Panc1 (cell line): ENCODE measurements around the gene CCBE1. TPM values are rescaled to one million over a fixed set of nuclear protein-coding genes. Genes with fewer than 3 reads are reported as not detected.

ENCODE experiments used
- ATAC-seq: fragments of 200-7000 bp; cut with Tn5 transposase; 2 replicates; pipeline ENCODE4 v1.9.1; 2020; ENCODE audit warnings: mild to moderate bottlenecking, moderate library complexity
- BruUV-seq: library from RNA; stranded (reverse); fragments of 400-500 nt; replicated peaks from 2 replicates; lab custom pipeline; 2021; lab: Mats Ljungman, UMichigan
- CTCF ChIA-PET: fragments of 300-600 bp; sonication (Branson Sonifier 250); formaldehyde crosslinking; loops from one replicate; lab custom pipeline; 2022; ENCODE audit warnings: antibody characterized with exemption; lab: Charles Lee
- POLR2A ChIA-PET: fragments of 300-600 bp; sonication (Branson Sonifier 250); formaldehyde crosslinking; loops from one replicate; lab custom pipeline; 2022; ENCODE audit warnings: antibody characterized with exemption; lab: Charles Lee
- DNase-seq: peaks from one replicate; pipeline ENCODE4 v3.0.0-alpha.2; 2010; ENCODE audit warnings: low read depth, low spot score
- H3K27ac ChIP-seq: 2 replicates; pipeline ENCODE4 v1.5.1; 2011; ENCODE audit warnings: mild to moderate bottlenecking, low read length, inconsistent platforms
- H3K27me3 ChIP-seq: fragments of 200-500 bp; sonication (Bioruptor generic); 2 replicates; pipeline ENCODE4 v1.6.0; 2014; ENCODE audit warnings: low read length, inconsistent platforms; ENCODE audit not compliant: control insufficient read depth, insufficient read depth
- H3K36me3 ChIP-seq: fragments of 200-500 bp; sonication (Bioruptor generic); 2 replicates; pipeline ENCODE4 v1.5.1; 2014; ENCODE audit warnings: inconsistent platforms, mild to moderate bottlenecking, low read length, moderate library complexity; ENCODE audit not compliant: control insufficient read depth, insufficient read depth
- H3K4me1 ChIP-seq: 2 replicates; pipeline ENCODE4 v1.5.1; 2011; ENCODE audit warnings: inconsistent platforms, mild to moderate bottlenecking, low read length, moderate library complexity; ENCODE audit not compliant: control insufficient read depth, insufficient read depth
- H3K4me3 ChIP-seq, 2 experiments: 2 replicates each; pipeline ENCODE4 v1.5.1; 2011 to 2012; ENCODE audit warnings: low read depth in 2 of 2, low read length in 2 of 2, mild to moderate bottlenecking in 2 of 2, inconsistent platforms in 1 of 2, moderate library complexity in 1 of 2
- H3K9me3 ChIP-seq: fragments of 200-500 bp; sonication (Bioruptor generic); 2 replicates; pipeline ENCODE4 v1.5.1; 2014; ENCODE audit warnings: low read depth, mild to moderate bottlenecking, inconsistent platforms, low read length, moderate library complexity; ENCODE audit not compliant: control insufficient read depth, insufficient read depth
- CTCF ChIP-seq: fragments of 450-650 bp; IDR thresholded peaks from 2 replicates; pipeline ENCODE4 v1.5.1; 2017; ENCODE audit warnings: mild to moderate bottlenecking
- POLR2AphosphoS5 ChIP-seq: IDR thresholded peaks from 2 replicates; pipeline ENCODE4 v1.6.1; 2012; ENCODE audit warnings: mild to moderate bottlenecking, low read depth, low read length, moderate library complexity
- REST ChIP-seq, 2 experiments: IDR thresholded peaks; 2 replicates each; pipeline ENCODE4 v1.6.1; 2011 to 2012; ENCODE audit warnings: low read depth in 2 of 2, control low read depth in 1 of 2, low read length in 1 of 2, mild to moderate bottlenecking in 1 of 2, moderate library complexity in 1 of 2; ENCODE audit not compliant: insufficient read depth in 1 of 2
- SIN3A ChIP-seq: IDR thresholded peaks from 2 replicates; pipeline ENCODE4 v1.6.1; 2012; ENCODE audit warnings: low read depth, mild to moderate bottlenecking, low read length, moderate library complexity, borderline replicate concordance; ENCODE audit not compliant: insufficient read depth
- TCF7L2 ChIP-seq: IDR thresholded peaks from 2 replicates; pipeline ENCODE4 v1.6.1; 2011; ENCODE audit warnings: mild to moderate bottlenecking, low read depth, low read length, inconsistent platforms
- in situ Hi-C: cut with HindIII; loops from 2 replicates; pipeline ENCODE4 v1.10.0; 2016; ENCODE audit warnings: low sequenced_read_pairs, low pct_unique_long_range_greater_than_20kb
- intact Hi-C: fragments of 100-400 bp; cut with micrococcal nuclease; formaldehyde crosslinking; loops from one replicate; pipeline ENCODE4 v1.10.0; 2022; ENCODE audit not compliant: unreplicated experiment
- total RNA-seq: library from RNA; stranded (reverse); gene quantifications from one replicate; pipeline ENCODE4 v1.2.1, GENCODE V29; 2021; ENCODE audit not compliant: unreplicated experiment

CCBE1 gene
- total RNA-seq, 1 experiment from 2014 or later = 0.13 TPM

GRCh38 chr18:59736061-59736460 lies 38.8 kb upstream of the CCBE1 start:
- Histone ChIP-seq H3K4me3 (no peak overlapping the region), H3K36me3 (no peaks in the 10 kb centered on the region), H3K27ac (no peak overlapping the region), H3K27me3 (no peaks in the 10 kb centered on the region), H3K9me3 (no peaks in the 10 kb centered on the region), H3K4me1 (no peaks in the 10 kb centered on the region)
- DNase-seq (no peak), ATAC-seq (no peak)
- ChIA-PET POLR2A (no interaction called here), CTCF (no interaction called here)
- no TSS peak for BruUV-seq
- in situ Hi-C loops (no loop called here), intact Hi-C loops (no loop called here)
- TF ChIP-seq REST (IDR thresholded peaks at IDR 0.05; ENCODE audit: insufficient read depth in 1 of 2, low read depth in 2 of 2, low read length in 1 of 2) = no peak
- no peak for TF ChIP-seq TCF7L2
- no peak for TF ChIP-seq SIN3A
- TF ChIP-seq POLR2AphosphoS5 = no peak

GRCh38 chr18:59735269-59735860 lies 38.1 kb upstream of the CCBE1 start:
- intact Hi-C loops (no loop called here), in situ Hi-C loops (no loop called here)
- H3K27ac ChIP-seq = no peak overlapping the region
- no peaks in the 10 kb centered on the region for H3K4me1 ChIP-seq
- DNase-seq (no peak), ATAC-seq (no peak)
- ChIA-PET POLR2A (no interaction called here), CTCF (no interaction called here)
- no peak overlapping the region for H3K4me3 ChIP-seq
- H3K36me3 ChIP-seq = no peaks in the 10 kb centered on the region
- H3K9me3 ChIP-seq = no peaks in the 10 kb centered on the region
- no peaks in the 10 kb centered on the region for H3K27me3 ChIP-seq
- no TSS peak for BruUV-seq
- TF ChIP-seq POLR2AphosphoS5 = no peak
- TF ChIP-seq CTCF = no peak
- no peak for TF ChIP-seq TCF7L2
- no peak for TF ChIP-seq SIN3A
- no peak for TF ChIP-seq REST (IDR thresholded peaks at IDR 0.05; ENCODE audit: insufficient read depth in 1 of 2, low read depth in 2 of 2, low read length in 1 of 2)
